ENCODE data around the gene ERCC1. TPM values are rescaled to one million over a fixed set of nuclear protein-coding genes. Genes with fewer than 3 reads are reported as not detected.

Gene ERCC1
- total and polyA plus RNA-seq, 4 donors: 19.2 to 28.7 (median 22.0) TPM

DNA sequence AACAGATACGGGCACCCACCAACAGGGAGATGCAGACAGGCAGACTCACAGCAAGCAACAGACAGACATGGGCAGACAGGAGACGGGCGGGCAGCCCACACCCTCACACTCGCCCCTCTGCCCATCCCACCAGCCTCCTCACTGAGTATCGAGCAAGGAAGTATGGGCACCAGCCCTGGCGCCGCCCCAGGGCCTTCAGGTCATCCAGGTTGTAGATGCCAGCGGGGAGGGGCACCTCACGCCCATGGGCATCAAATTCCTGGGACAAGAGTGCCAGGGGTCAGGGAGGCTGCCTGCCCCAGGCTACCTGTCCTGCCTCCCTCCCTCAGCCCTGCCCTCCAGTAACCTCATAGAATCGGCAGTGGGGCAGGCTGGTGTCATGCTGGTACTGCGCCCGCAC, 59.0 kb downstream of the ERCC1 start:
- H3K36me3 ChIP-seq (ENCODE audit: control insufficient read depth in 4 of 4, insufficient read depth in 3 of 4, low read depth in 1 of 4, low read length in 3 of 4): peaks cover 0 to 14% (median 3%) of the 10 kb centered on the region in 4 donors

GRCh38 chr19:45363861-45364459, 59.8 kb downstream of the ERCC1 start:
- peaks cover 0 to 18% (median 3%) of the 10 kb centered on the region in 4 donors for H3K36me3 ChIP-seq (ENCODE audit: control insufficient read depth in 4 of 4, insufficient read depth in 3 of 4, low read depth in 1 of 4, low read length in 3 of 4)
- WGBS: 94% methylated on average over 44 of the region's 44 CpGs
- DNase-seq (ENCODE audit: low spot score): no peak
- no peaks in the 10 kb centered on the region for H3K27me3 ChIP-seq (ENCODE audit: control insufficient read depth in 4 of 4, insufficient read depth in 4 of 4, low read length in 3 of 4)
- no peaks in the 10 kb centered on the region for H3K4me1 ChIP-seq (ENCODE audit: control insufficient read depth in 4 of 4, insufficient read depth in 4 of 4, low read length in 3 of 4)
- H3K9ac ChIP-seq (ENCODE audit: low read depth in 1 of 2, low read length in 2 of 2): no peak overlapping the region
- no peak overlapping the region for H3K4me3 ChIP-seq (ENCODE audit: low read depth in 1 of 3, low read length in 3 of 3)
- H3K27ac ChIP-seq (ENCODE audit: low read depth in 1 of 2, low read length in 2 of 2): no peak overlapping the region
- no peaks in the 10 kb centered on the region for H3K9me3 ChIP-seq (ENCODE audit: control insufficient read depth in 4 of 4, low read length in 3 of 4)
- TF ChIP-seq NR2F2 (IDR thresholded peaks at IDR 0.05): no peak
- TF ChIP-seq CTCF (IDR thresholded peaks at IDR 0.05; ENCODE audit: low read depth, low read length, missing input control): no peak
- TF ChIP-seq EGR1 (IDR thresholded peaks at IDR 0.05; ENCODE audit: low read depth in 2 of 2): no peak

More for the DNA sequence above, 59.0 kb downstream of the ERCC1 start:
- Histone ChIP-seq H3K27me3 (ENCODE audit: control insufficient read depth in 4 of 4, insufficient read depth in 4 of 4, low read length in 3 of 4) (no peaks in the 10 kb centered on the region), H3K4me1 (ENCODE audit: control insufficient read depth in 4 of 4, insufficient read depth in 4 of 4, low read length in 3 of 4) (peaks cover 0 to 3% (median under 1%) of the 10 kb centered on the region in 4 donors), H3K27ac (ENCODE audit: low read depth in 1 of 2, low read length in 2 of 2) (no peak overlapping the region), H3K9ac (ENCODE audit: low read depth in 1 of 2, low read length in 2 of 2) (no peak overlapping the region), H3K9me3 (ENCODE audit: control insufficient read depth in 4 of 4, low read length in 3 of 4) (no peaks in the 10 kb centered on the region), H3K4me3 (ENCODE audit: low read depth in 1 of 3, low read length in 3 of 3) (no peak overlapping the region)
- no peak for DNase-seq (ENCODE audit: low spot score)
- no peak for TF ChIP-seq YY1 (IDR thresholded peaks at IDR 0.05)
- 93% methylated on average over 12 of the region's 12 CpGs for WGBS

GRCh38 chr19:45362291-45362690, 61.4 kb downstream of the ERCC1 start:
- Histone ChIP-seq H3K36me3 (ENCODE audit: control insufficient read depth in 4 of 4, insufficient read depth in 3 of 4, low read depth in 1 of 4, low read length in 3 of 4) (peaks cover 0 to 21% (median 3%) of the 10 kb centered on the region in 4 donors), H3K27ac (ENCODE audit: low read depth in 1 of 2, low read length in 2 of 2) (no peak overlapping the region), H3K9me3 (ENCODE audit: control insufficient read depth in 4 of 4, low read length in 3 of 4) (no peaks in the 10 kb centered on the region), H3K27me3 (ENCODE audit: control insufficient read depth in 4 of 4, insufficient read depth in 4 of 4, low read length in 3 of 4) (no peaks in the 10 kb centered on the region), H3K9ac (ENCODE audit: low read depth in 1 of 2, low read length in 2 of 2) (no peak overlapping the region), H3K4me1 (ENCODE audit: control insufficient read depth in 4 of 4, insufficient read depth in 4 of 4, low read length in 3 of 4) (no peaks in the 10 kb centered on the region), H3K4me3 (ENCODE audit: low read depth in 1 of 3, low read length in 3 of 3) (no peak overlapping the region)
- 92% methylated on average over 16 of the region's 16 CpGs for WGBS
- no peak for DNase-seq (ENCODE audit: low spot score)
- no peak for TF ChIP-seq NR2F2 (IDR thresholded peaks at IDR 0.05)

- Histone ChIP-seq H3K9ac (ENCODE audit: low read depth in 1 of 2, low read length in 2 of 2) (no peak overlapping the region), H3K4me1 (ENCODE audit: control insufficient read depth in 4 of 4, insufficient read depth in 4 of 4, low read length in 3 of 4) (no peaks in the 10 kb centered on the region), H3K9me3 (ENCODE audit: control insufficient read depth in 4 of 4, low read length in 3 of 4) (no peaks in the 10 kb centered on the region), H3K4me3 (ENCODE audit: low read depth in 1 of 3, low read length in 3 of 3) (no peak overlapping the region), H3K36me3 (ENCODE audit: control insufficient read depth in 4 of 4, insufficient read depth in 3 of 4, low read depth in 1 of 4, low read length in 3 of 4) (peaks cover 0 to 25% (median 5%) of the 10 kb centered on the region in 4 donors), H3K27me3 (ENCODE audit: control insufficient read depth in 4 of 4, insufficient read depth in 4 of 4, low read length in 3 of 4) (no peaks in the 10 kb centered on the region), H3K27ac (ENCODE audit: low read depth in 1 of 2, low read length in 2 of 2) (no peak overlapping the region)
- 96% methylated on average over 14 of the region's 14 CpGs for WGBS
- no peak for DNase-seq (ENCODE audit: low spot score)
- TF ChIP-seq, protein P1, sequence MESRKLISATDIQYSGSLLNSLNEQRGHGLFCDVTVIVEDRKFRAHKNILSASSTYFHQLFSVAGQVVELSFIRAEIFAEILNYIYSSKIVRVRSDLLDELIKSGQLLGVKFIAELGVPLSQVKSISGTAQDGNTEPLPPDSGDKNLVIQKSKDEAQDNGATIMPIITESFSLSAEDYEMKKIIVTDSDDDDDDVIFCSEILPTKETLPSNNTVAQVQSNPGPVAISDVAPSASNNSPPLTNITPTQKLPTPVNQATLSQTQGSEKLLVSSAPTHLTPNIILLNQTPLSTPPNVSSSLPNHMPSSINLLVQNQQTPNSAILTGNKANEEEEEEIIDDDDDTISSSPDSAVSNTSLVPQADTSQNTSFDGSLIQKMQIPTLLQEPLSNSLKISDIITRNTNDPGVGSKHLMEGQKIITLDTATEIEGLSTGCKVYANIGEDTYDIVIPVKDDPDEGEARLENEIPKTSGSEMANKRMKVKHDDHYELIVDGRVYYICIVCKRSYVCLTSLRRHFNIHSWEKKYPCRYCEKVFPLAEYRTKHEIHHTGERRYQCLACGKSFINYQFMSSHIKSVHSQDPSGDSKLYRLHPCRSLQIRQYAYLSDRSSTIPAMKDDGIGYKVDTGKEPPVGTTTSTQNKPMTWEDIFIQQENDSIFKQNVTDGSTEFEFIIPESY (IDR thresholded peaks at IDR 0.05): no peak
- no peak for TF ChIP-seq RAD21 (IDR thresholded peaks at IDR 0.05)
- TF ChIP-seq REST (IDR thresholded peaks at IDR 0.05): no peak
- TF ChIP-seq FOXA1 (IDR thresholded peaks at IDR 0.05): no peak
- TF ChIP-seq, protein P2, sequence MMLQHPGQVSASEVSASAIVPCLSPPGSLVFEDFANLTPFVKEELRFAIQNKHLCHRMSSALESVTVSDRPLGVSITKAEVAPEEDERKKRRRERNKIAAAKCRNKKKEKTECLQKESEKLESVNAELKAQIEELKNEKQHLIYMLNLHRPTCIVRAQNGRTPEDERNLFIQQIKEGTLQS (IDR thresholded peaks at IDR 0.05): no peak
- TF ChIP-seq TAF1 (conservative IDR thresholded peaks at IDR 0.05): no peak
- TF ChIP-seq NR2F2 (IDR thresholded peaks at IDR 0.05): no peak
- no peak for TF ChIP-seq YY1 (IDR thresholded peaks at IDR 0.05)
- no peak for TF ChIP-seq EGR1 (IDR thresholded peaks at IDR 0.05; ENCODE audit: low read depth in 2 of 2)
- no peak for TF ChIP-seq GABPA (IDR thresholded peaks at IDR 0.05 in 1 of 2, conservative IDR thresholded peaks at IDR 0.05 in 1 of 2)
Measured at GRCh38 chr19:45361608-45362007, 62.1 kb downstream of the ERCC1 start.
